ENCODE measurements around the gene POLR2M. TPM values are rescaled to one million over a fixed set of nuclear protein-coding genes. Genes with fewer than 3 reads are reported as not detected.

The POLR2M gene
- polyA plus RNA-seq (ENCODE audit: insufficient read length in 12 of 12) = 10 to 100 TPM in 11 of 12 donors, not detected in 1; 33.7 to 81.6 (median 49.5) TPM
- long read RNA-seq, donor 1, full-length matches to known transcripts = 18 of 23 reads
- long read RNA-seq, donor 1, partial matches to known transcripts = 5 of 23 reads
- long read RNA-seq, donor 1, other reads (novel, unspliced or antisense) = 0 of 23 reads
- long read RNA-seq, donor 2, full-length matches to known transcripts = 18 of 18 reads
- long read RNA-seq, donor 2, partial matches to known transcripts = 0 of 18 reads
- long read RNA-seq, donor 2, other reads (novel, unspliced or antisense) = 0 of 18 reads
- long read RNA-seq, donor 3, full-length matches to known transcripts = 13 of 13 reads
- long read RNA-seq, donor 3, partial matches to known transcripts = 0 of 13 reads
- long read RNA-seq, donor 3, other reads (novel, unspliced or antisense) = 0 of 13 reads
- long read RNA-seq, donor 4, full-length matches to known transcripts = 3 of 3 reads
- long read RNA-seq, donor 4, partial matches to known transcripts = 0 of 3 reads
- long read RNA-seq, donor 4, other reads (novel, unspliced or antisense) = 0 of 3 reads
- long read RNA-seq, donor 5, full-length matches to known transcripts = 20 of 25 reads
- long read RNA-seq, donor 5, partial matches to known transcripts = 5 of 25 reads
- long read RNA-seq, donor 5, other reads (novel, unspliced or antisense) = 0 of 25 reads
- long read RNA-seq, donor 6, full-length matches to known transcripts = 10 of 10 reads
- long read RNA-seq, donor 6, partial matches to known transcripts = 0 of 10 reads
- long read RNA-seq, donor 6, other reads (novel, unspliced or antisense) = 0 of 10 reads
- long read RNA-seq, donor 7, full-length matches to known transcripts = 7 of 7 reads
- long read RNA-seq, donor 7, partial matches to known transcripts = 0 of 7 reads
- long read RNA-seq, donor 7, other reads (novel, unspliced or antisense) = 0 of 7 reads
- long read RNA-seq, donor 8, full-length matches to known transcripts = 28 of 28 reads
- long read RNA-seq, donor 8, partial matches to known transcripts = 0 of 28 reads
- long read RNA-seq, donor 8, other reads (novel, unspliced or antisense) = 0 of 28 reads
- long read RNA-seq, donor 9, full-length matches to known transcripts = 23 of 23 reads
- long read RNA-seq, donor 9, partial matches to known transcripts = 0 of 23 reads
- long read RNA-seq, donor 9, other reads (novel, unspliced or antisense) = 0 of 23 reads
- long read RNA-seq, donor 10, full-length matches to known transcripts = 17 of 17 reads
- long read RNA-seq, donor 10, partial matches to known transcripts = 0 of 17 reads
- long read RNA-seq, donor 10, other reads (novel, unspliced or antisense) = 0 of 17 reads
- long read RNA-seq, donor 11, full-length matches to known transcripts = 19 of 19 reads
- long read RNA-seq, donor 11, partial matches to known transcripts = 0 of 19 reads
- long read RNA-seq, donor 11, other reads (novel, unspliced or antisense) = 0 of 19 reads

- peak; percentile 99 for DNase-seq
Measured at GRCh38 chr15:57706405-57707209, at the start of gene POLR2M. TSS of gene POLR2M (plus strand) at chr15:57706714. CDS start at chr15:57706843, 129 bp downstream.

GRCh38 chr15:57657619-57658018, 48.9 kb upstream of the POLR2M start:
- no peak for DNase-seq

- no peak for DNase-seq
Measured at GRCh38 chr15:57662091-57662744, 44.3 kb upstream of the POLR2M start.

GRCh38 chr15:57662802-57663201, 43.7 kb upstream of the POLR2M start:
- DNase-seq = no peak

- DNase-seq = no peak
Measured at GRCh38 chr15:57663262-57663661, 43.3 kb upstream of the POLR2M start.

GRCh38 chr15:57665194-57665593, 41.3 kb upstream of the POLR2M start:
- DNase-seq = no peak

- no peak for DNase-seq
Measured at GRCh38 chr15:57665939-57666338, 40.6 kb upstream of the POLR2M start.

- peak; percentile 37 for DNase-seq
Measured at GRCh38 chr15:57667171-57667849, 39.2 kb upstream of the POLR2M start.

GRCh38 chr15:57668016-57668415, 38.5 kb upstream of the POLR2M start:
- DNase-seq = no peak

- DNase-seq = no peak
Measured at GRCh38 chr15:57671636-57672035, 34.9 kb upstream of the POLR2M start.

GRCh38 chr15:57675481-57676181, 30.9 kb upstream of the POLR2M start:
- no peak for DNase-seq

GRCh38 chr15:57676585-57676984, 29.9 kb upstream of the POLR2M start:
- no peak for DNase-seq

GRCh38 chr15:57677204-57677603, 29.3 kb upstream of the POLR2M start:
- DNase-seq = no peak

- DNase-seq = no peak
Measured at GRCh38 chr15:57680021-57680420, 26.5 kb upstream of the POLR2M start.

- no peak for DNase-seq
Measured at GRCh38 chr15:57681011-57681410, 25.5 kb upstream of the POLR2M start.

- no peak for DNase-seq
Measured at GRCh38 chr15:57683481-57683880, 23.0 kb upstream of the POLR2M start.

GRCh38 chr15:57684491-57685151, 21.9 kb upstream of the POLR2M start:
- no peak for DNase-seq

Data from muscle of arm (tissue), 14 donors.